Measurements from ENCODE around the gene ENTPD6.
"Not testable (repeated sequence)": the region's sequence is repeated elsewhere in the genome, so short reads cannot be mapped to it uniquely, and the experiment has no call there.

The ENTPD6 gene

DNA sequence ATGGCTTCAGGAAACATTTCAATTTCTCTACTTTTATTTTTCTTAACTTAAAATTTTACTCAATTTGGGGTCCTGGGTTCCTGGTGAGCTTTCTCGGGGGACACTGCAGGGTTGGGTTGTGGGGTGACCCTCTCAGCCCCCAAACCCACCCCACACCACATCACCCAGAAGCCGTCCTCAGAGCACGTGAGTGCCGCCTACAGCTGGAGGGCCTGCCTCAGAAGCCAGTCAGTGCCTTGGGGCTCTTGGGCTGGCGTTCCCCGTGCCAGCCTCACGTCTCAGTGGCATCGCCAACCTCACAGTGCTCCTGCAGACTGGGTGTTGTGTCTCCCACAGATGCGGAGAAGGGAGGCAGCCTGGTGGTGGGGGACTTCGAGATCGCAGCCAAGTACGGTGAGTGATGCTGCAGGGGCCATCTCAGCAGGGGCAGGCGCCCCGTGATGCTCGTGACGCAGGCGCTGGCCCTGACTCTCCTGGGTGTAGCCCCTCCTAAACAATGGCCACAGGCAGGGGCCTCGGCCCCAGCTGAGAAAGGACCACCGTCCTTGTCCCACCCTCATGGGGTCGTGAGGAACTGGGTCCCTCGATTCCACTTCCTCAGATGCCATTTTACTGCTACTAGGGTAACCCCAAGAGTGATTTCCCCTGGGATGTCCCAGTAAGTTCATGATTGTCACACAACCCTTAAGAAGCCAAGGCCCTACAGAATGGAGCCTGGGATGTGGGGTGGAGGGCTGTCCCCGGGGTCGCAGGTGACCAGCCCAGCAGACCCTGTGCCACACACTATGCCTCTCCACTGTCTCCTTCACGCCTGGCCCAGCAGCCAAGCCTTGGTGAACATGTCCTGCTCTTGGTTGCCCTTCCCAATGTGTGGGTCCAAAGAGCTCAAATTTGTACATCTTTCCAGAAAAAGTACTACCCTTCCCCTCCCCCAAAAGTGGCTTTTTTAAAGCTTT, 28.5 kb downstream of the ENTPD6 start:
- DNase-seq (ENCODE audit: low read depth): no peak

DNA sequence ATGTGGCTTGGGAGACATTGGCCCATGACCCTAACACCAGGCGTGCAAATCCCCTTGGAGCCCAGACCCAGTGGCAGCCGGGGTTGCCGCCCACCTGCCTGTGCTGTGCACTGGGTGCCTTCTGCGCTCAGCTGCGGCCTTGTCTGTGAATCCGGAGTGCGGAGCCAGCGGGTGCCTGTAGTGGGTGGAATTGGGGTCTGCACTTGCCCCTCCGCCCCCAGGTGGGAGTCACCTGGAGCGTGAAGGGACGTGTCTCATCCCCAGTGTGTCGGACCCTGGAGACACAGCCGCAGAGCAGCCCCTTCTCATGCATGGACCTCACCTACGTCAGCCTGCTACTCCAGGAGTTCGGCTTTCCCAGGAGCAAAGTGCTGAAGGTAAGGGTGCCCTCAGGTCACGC, 29.4 kb downstream of the ENTPD6 start:
- no peak for DNase-seq (ENCODE audit: low read depth)

DNA sequence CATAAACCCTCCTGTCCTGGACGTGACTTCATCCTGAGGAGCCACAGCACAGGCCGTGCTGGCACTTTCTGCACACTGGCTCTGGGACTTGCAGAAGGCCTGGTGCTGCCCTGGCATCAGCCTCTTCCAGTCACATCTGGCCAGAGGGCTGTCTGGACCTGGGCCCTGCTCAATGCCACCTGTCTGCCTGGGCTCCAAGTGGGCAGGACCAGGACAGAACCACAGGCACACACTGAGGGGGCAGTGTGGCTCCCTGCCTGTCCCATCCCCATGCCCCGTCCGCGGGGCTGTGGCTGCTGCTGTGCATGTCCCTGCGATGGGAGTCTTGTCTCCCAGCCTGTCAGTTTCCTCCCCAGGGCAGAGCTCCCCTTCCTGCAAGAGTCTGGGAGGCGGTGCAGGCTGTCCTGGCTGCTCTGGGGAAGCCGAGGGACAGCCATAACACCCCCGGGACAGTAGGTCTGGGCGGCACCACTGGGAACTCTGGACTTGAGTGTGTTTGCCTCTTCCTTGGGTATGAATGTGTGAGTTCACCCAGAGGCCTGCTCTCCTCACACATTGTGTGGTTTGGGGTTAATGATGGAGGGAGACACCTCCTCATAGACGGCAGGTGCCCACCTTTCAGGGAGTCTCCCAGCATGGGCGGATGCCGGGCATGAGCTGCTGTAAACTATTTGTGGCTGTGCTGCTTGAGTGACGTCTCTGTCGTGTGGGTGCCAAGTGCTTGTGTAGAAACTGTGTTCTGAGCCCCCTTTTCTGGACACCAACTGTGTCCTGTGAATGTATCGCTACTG, 30.3 kb downstream of the ENTPD6 start:
- no peak for DNase-seq (ENCODE audit: low read depth)

DNA sequence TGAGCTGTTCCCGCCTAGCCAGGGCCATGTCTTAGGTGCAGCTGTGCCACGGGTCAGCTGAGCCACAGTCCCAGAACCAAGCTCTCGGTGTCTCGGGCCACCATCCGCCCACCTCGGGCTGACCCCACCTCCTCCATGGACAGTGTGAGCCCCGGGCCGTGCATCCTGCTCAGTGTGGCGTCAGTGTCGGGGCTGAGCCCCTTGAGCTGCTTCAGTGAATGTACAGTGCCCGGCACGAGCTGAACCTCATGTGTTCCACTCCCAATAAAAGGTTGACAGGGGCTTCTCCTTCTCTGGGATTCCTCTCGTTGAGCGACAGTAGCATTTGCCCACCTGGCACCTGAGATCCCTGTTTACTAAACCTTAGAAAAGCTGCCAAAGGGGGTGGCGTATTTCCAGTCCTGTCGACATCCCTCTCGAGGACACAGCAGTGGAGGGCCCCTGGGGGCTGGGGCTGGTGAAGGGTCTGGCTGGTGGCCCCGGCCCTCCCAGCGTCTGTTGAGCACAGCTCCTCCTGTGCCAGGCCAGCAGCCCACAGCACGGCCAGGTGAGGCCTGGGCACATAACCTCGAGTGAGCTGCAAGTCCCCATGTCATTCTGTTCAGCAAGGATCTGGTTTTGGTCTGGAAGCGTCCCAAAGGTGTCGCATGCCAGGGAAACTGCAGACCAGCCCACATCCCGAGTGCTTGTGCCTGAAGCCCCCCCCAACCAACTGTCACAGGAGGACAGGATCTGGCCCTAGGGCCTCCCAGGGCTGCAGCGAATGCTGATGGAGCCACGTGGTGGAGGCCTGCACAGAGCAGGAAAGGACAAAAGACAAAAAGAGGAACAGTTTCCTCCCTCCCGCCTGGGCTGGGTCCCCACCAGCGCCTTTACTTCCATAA, 31.2 kb downstream of the ENTPD6 start:
- no peak for DNase-seq (ENCODE audit: low read depth)

DNA sequence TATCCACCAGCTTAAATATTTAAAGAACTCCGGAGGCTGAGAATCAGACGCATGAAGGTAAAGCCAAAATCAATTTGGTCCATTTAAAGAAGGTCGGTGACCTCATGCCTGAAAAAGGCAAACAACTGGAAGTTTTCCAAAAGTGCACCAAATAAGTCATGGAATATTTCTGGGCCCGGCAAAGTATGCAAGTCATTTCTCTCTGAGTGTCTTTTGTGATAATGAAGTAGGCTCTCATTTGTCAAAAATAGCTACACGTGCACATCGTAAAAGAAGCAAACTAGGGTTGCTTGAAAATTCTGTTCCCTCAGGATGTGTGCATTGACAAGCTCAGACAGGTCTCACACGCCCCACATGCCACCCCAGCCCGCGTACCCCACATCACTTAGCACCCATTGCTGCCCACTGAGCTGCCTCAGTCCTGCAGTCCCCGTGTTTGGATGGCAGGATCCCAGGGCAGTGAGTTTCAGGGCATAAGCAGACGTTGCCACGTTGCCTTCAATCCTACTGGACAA, 31.9 kb downstream of the ENTPD6 start:
- DNase-seq (ENCODE audit: low read depth): no peak

DNA sequence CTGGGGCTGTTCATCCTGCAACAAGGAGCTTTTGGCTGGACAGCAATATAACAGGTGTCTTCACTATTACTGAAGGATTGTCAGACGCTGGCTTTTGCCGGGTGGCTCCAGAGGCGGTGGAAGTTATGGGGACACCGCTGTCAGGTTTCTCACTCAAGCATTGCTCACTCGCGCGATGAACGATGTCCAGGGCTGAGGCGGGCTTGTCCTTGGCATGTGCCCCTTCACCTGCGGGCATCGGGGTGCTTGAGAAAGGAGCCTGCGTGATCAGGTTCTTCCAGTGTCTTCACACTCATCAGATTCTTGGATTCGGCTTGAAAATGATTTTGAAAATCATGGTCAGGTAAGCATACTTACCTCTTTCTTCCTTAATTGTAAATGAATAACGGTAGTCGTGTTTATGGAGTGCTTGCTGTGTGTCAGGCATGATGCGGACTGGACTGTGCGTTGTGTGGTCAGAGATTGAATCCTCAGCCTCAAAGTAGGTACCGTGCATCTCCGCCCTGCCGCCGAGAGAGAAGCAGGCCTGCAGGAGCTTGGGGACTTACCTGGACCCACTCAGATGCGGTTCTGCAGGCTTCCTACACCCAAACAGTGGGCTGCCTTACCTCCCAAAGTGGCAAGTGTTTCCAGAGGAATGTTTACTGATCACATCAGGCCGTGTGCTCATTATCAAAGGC, 34.1 kb downstream of the ENTPD6 start:
- DNase-seq (ENCODE audit: low read depth): no peak

DNA sequence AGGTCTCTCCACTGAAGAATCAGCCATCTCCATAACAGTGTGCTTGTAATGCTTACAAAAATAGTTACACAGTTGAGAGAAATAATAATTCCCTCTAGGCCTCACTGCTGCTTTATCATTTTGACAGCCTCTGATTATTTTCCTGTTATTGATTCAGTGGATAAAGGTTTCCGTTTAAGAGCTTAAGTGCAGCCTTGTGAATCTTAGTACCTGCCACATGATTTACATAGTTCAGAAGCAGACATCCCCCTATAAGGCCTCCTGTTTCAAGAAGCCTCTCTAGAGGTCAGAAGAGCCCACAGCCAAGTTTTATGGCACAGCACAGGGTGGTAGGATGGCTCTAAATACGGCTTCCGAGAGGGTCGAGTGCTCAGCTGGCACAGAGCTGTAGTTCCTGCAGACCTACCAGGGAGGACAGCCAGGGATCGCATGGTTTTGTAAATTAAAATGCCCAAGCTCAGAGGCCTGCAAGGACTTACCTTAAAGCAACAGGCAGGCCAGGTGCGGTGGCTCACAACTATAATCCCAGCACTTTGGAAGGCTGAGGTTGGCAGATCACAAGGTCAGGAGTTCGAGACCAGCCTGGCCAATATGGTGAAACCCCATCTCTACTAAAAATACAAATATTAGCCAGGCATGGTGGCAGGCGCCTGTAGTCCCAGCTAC, 34.8 kb downstream of the ENTPD6 start:
- DNase-seq (ENCODE audit: low read depth): no peak

DNA sequence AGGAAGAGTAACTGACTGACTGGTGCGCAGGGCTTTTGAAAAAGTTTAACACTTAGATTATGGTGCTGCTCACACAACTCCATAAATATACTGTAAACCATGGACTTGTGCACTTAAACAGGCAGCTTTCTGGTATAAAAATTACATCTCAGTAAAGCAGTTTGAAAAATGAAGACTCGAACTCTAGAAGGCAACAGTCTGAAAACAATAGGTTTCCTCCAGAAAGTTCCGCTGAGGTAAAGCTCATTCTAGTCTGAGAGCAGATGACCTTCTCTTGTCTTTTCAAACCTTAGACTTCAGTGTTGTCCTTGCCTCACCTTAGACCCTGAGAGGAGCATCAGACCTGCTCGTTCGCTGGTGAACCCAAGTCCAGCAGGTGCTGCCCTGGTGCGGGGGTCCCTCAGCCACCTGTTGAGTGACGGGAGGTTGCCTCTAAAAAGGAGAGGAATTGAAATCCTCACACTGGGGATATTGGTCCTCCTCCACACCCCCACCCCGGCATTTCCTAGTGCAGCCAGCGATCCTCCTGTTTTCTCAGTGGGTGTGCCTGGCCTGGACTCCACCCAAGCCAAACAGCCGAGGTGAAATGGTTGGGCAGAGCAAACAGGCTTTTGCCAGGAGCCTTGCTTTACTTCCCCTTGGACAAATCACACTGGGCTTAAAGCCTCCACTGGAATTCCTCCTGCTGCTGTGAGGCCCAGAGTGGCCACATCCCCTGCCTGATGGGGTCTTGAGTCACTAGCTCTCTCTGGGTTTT, 37.7 kb downstream of the ENTPD6 start:
- DNase-seq (ENCODE audit: low read depth): no peak

DNA sequence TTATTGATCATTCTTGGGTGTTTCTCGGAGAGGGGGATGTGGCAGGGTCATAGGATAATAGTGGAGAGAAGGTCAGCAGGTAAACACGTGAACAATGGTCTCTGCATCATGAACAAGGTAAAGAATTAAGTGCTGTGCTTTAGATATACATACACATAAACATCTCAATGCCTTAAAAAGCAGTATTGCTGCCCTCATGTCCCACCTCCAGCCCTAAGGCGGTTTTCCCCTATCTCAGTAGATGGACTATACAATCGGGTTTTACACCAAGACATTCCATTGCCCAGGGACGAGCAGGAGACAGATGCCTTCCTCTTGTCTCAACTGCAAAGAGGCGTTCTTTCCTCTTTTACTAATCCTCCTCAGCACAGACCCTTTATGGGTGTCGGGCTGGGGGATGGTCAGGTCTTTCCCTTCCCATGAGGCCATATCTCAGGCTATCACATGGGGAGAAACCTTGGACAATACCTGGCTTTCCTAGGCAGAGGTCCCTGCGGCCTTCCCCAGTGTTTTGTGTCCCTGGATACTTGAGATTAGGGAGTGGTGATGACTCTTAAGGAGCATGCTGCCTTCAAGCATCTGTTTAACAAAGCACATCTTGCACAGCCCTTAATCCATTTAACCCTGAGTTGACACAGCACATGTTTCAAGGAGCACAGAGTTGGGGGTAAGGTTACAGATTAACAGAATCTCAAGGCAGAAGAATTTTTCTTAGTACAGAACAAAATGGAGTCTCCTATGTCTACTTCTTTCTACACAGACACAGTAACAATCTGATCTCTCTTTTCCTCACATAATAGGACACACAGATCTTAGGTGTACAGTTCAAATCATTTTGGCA, 38.7 kb downstream of the ENTPD6 start:
- not testable (repeated sequence) for DNase-seq (ENCODE audit: low read depth)

DNA sequence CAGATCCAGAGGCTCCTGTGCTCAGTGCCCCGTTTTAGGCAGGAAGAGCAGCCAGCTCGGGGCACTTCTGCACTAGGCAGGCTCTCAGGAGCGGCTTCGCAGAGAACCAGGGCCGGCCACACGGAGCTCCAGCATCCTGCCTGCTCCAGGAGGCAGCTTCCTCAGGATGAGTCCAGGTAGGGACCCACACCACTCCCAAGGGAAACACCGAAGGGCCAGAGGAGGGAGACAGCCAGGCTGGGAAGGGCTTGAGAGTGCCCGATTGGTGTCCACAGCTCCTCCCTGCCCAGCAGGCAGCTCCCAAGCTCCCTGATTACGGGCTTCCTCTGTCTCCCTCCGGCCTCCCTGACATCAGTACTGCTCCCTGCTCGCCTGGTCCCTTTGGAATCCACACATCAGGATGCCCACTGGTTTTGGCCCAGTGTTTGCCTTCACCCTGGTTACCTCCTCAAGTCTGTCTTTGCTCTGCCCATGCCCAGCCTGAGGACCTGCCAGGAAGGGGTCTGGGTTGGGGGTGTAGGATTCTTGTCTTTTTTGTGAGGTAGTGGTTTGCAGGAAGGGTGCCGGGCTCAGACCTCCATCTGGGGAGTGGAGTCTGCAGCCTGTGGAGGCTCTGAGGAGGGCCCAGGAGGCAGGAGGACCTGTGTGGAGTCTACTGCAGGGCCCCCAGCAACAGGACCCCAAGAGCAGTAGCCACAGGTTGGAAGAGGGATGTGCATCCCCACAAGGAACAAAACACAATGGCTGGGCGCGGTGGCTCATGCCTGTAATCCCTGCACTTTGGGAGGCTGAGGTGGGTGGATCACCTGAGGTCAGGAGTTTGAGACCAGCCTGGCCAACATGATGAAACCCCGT, 41.2 kb downstream of the ENTPD6 start:
- no peak for DNase-seq (ENCODE audit: low read depth)

DNA sequence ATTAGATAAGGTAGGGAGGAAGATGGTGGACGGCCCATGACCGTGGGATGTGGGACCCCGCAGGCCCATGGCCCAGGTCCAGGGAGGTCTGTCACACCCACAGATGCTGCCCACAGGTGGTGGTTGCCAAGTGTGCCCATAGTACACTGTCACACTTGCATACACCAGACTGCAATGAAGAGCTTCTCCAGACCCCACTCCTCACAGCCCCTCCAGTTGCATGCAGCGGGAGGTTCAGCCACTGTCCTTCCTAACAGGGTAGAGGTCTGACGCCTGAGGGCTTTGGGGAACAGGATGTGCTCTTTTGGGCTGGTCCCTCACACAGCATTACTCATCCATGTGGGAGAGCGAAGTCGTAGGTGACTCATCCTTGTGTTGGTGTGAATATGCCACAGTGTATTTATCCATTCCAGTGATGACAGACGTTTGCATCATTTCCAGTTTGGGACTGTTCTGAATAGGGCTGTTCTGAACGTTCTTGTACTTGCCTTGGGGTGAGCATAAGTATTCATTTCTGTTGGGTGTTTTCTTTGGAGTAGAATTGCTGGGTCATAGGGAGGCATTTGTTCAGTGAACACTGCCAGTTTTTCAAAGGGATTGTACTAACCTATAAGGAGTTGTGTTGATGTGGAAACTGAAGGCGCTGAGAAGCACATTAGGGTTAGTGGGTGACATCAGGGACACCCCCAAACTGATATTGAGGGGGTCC, 42.3 kb downstream of the ENTPD6 start:
- no peak for DNase-seq (ENCODE audit: low read depth)

DNA sequence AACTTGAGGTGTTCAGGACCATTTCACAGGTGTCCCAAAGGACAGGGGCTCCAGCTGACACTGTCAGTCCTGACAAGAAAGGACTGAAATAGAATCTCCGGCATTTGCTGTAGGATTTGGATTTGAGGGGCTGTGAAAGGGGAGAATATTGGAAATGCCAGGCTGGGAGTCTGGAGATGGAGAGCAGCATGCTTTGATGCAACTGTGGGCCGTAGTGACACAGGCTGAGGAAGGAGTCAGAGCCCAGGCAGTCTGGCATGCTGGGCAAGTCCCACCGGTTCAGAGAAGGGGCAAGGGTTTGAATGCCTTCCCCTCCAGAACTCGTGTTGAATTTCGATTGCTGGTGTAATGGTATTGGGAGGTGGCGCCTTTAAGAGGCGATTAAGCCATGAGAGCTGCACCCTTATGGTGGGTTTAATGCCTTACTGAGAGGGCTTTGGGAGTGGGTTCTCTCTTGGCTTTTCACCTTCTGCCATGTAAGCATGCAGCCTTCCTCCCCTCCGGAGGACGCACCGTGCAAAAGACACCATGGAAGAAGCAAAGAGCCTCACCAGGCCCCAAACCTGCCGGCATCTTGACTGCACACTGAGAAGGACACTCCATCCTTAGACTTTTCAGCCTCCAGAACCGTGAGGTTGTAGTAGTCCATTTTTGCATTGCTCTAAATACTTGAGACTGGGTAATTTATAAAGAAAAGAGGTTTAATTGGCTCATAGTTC, 43.0 kb downstream of the ENTPD6 start:
- DNase-seq (ENCODE audit: low read depth): no peak

DNA sequence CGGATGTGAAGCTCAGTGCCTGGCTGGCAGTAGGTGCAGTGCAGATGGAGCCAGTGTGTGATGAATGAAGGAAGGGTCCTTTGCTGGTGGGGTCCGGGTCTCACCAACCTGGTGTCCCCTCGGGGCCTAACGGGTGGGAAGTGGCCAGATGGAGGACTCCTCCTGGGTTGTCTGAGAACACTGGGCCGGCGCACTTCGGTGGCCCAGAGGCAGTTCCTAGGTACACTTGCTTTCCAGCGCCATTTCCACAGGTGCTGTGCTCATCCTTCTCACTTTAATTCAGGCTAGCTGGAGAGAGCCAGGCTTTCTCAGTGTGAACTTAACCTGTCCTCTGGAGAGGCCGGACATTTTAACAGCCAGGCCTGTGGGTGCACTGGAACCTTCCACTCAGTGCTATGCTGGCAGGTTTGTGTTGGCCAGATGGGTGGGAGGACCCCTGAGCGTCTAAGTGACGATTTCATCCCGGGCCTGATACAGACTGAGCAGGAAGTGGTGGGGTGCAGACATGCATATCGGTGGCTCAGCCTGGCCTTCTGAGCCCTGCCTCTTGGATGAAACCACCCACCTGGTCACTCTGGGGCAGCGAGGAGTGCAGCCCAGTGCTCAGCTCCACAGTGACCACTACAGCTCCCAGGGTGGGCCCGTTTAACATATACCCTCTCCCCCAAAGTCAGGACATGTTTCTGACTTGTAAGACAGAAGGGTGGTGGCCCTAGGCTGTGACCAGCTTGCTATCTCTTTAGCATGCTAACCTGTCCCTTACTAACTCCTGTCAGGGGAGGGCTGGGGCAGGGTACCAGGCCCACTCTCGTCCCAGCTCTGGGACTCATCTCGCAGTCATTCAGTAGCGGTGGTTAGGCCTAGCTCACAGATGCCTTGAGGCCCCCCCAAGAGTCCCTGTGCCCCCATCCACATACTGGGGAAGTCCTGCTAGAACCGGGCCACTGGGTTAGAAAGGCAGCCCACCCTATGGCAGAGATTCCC, 44.2 kb downstream of the ENTPD6 start:
- DNase-seq (ENCODE audit: low read depth): no peak

DNA sequence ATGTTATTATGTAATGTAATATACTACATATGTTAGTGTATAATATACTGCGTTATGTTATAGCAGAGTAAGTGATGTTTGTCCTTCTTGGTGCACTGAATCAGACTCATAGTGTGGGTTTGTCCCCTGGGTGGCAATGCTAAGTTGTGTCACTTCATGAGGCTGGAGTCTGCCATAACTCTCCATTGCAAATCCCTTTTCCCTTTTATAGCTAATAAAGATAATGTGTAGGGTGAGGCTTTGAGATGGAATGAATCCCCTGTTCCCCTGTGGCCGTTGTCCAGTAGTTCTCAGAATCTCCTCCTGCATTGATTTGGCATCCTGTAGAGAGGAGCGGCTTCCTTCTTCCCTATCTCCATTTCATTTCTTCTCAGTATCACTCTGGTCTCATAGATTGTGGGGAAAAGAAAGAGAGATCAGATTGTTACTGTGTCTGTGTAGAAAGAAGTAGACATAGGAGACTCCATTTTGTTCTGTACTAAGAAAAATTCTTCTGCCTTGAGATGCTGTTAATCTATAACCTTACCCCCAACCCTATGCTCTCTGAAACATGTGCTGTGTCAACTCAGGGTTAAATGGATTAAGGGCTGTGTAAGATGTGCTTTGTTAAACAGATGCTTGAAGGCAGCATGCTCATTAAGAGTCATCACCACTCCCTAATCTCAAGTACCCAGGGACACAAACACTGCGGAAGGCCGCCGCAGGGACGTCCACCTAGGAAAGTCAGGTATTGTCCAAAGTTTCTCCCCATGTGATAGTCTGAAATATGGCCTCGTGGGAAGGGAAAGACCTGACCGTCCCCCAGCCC, 45.5 kb downstream of the ENTPD6 start:
- DNase-seq (ENCODE audit: low read depth): not testable (repeated sequence)

DNA sequence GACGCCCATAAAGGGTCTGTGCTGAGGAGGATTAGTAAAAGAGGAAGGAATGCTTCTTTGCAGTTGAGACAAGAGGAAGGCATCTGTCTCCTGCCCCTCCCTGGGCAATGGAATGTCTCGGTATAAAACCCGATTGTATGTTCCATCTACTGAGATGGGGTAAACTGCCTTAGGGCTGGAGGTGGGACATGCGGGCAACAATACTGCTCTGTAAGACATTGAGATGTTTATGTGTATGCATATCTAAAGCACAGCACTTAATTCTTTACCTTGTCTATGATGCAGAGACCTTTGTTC, 46.1 kb downstream of the ENTPD6 start:
- not testable (repeated sequence) for DNase-seq (ENCODE audit: low read depth)
